GM06990 (cell line): Measurements from ENCODE around the gene KIAA1217.

Experiments used
- DNase-seq: peaks from one replicate; pipeline ENCODE4 v3.0.0-alpha.2; 2011; ENCODE audit not compliant: insufficient read length; ENCODE audit errors: extremely low read depth
- H3K27me3 ChIP-seq: replicated peaks from 2 replicates; pipeline ENCODE4 v1.6.0; 2011; ENCODE audit warnings: low read length; ENCODE audit not compliant: control insufficient read depth, insufficient read depth
- H3K36me3 ChIP-seq: 2 replicates; pipeline ENCODE4 v1.5.1; 2011; ENCODE audit warnings: low read length; ENCODE audit not compliant: control insufficient read depth, insufficient read depth
- H3K4me3 ChIP-seq: replicated peaks from 2 replicates; pipeline ENCODE4 v1.5.1; 2011; ENCODE audit warnings: low read depth, mild to moderate bottlenecking, control low read depth, low read length
- CTCF ChIP-seq: IDR thresholded peaks from 2 replicates; pipeline ENCODE4 v1.5.1; 2011; ENCODE audit warnings: low read length, control low read depth, mild to moderate bottlenecking, inconsistent platforms; ENCODE audit not compliant: insufficient read depth, poor library complexity, severe bottlenecking

Gene KIAA1217

DNA sequence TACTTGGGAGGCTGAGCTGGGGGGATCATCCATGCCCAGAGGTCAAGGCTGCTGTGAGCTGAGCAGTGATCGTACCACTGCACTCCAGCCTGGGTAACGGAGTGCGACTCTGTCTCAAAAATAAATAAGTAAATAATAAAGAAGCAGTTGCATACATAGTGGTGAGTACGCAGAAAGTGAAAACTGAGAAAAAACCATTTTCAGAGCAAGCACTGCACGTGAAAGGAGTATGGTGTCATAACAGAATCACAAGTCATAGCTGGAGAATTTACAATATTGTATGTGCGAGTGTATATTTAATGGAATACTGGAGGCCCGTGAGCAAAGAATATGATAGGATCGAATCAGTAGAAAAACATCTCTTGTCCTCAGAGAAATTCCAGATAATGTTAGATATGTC is 22.3 kb downstream of the KIAA1217 start:
- H3K27me3 ChIP-seq: no peaks in the 10 kb centered on the region
- DNase-seq: no peak
- H3K36me3 ChIP-seq: no peaks in the 10 kb centered on the region
- no peak for TF ChIP-seq CTCF
- H3K4me3 ChIP-seq: no peak overlapping the region

GRCh38 chr10:24234784-24235183 is 25.8 kb downstream of the KIAA1217 start:
- no peak for TF ChIP-seq CTCF

DNA sequence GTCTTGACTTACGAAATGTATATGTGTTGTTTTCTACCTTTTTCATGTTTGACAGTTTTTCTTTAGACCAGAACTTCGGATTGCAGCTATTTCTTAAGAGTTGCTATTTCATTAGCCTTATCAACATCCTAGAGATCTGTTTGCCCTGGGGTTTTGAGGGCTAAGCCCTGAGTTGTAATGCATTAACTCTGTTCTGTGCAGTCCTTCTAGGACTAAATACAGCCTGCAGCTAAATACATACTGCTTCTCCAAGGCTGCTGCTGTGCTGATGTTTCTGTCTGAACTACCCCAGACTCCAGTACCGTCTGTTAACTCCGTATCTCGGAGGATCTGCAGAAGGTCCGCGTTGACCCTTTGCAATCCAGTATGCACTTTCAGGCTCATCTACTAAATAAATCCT is 26.5 kb downstream of the KIAA1217 start:
- DNase-seq: no peak

More at GRCh38 chr10:24234784-24235183, 25.8 kb downstream of the KIAA1217 start:
- no peak overlapping the region for H3K4me3 ChIP-seq
- H3K36me3 ChIP-seq: no peaks in the 10 kb centered on the region
- H3K27me3 ChIP-seq: no peaks in the 10 kb centered on the region
- DNase-seq: no peak

DNA sequence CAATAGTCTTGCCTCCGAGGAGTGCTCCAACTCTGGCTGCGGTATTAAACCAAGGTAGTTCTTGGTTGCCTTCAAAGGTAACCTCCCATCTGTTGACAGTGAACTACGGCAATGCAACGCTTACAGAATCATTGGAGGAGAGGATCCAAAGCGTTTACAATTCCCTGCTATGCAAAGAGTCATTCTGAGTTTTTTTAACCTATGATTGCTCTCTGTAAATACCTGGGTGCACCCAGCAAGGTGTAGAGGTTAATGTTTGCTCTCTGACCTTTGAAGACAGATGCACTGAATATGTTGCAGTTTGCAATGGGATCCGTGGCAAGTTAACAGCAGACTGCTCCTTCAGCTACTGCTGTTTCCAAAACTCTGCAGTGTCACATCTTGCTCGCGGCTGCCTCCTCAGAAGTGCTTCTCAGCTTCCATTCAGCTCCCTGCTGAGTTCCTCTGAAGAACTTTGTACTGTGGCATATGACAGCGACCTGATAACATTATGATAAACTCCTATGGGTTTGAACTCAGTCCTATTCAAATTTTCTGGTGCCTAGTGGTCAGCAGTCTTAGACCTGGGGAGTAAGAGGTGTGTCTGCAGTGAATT is 29.0 kb downstream of the KIAA1217 start:
- no peak for TF ChIP-seq CTCF
- no peaks in the 10 kb centered on the region for H3K27me3 ChIP-seq
- no peak overlapping the region for H3K4me3 ChIP-seq
- H3K36me3 ChIP-seq: no peaks in the 10 kb centered on the region
- DNase-seq: no peak

More for the DNA sequence above, 26.5 kb downstream of the KIAA1217 start:
- TF ChIP-seq CTCF: no peak
- Histone ChIP-seq H3K27me3 (no peaks in the 10 kb centered on the region), H3K4me3 (no peak overlapping the region), H3K36me3 (no peaks in the 10 kb centered on the region)

DNA sequence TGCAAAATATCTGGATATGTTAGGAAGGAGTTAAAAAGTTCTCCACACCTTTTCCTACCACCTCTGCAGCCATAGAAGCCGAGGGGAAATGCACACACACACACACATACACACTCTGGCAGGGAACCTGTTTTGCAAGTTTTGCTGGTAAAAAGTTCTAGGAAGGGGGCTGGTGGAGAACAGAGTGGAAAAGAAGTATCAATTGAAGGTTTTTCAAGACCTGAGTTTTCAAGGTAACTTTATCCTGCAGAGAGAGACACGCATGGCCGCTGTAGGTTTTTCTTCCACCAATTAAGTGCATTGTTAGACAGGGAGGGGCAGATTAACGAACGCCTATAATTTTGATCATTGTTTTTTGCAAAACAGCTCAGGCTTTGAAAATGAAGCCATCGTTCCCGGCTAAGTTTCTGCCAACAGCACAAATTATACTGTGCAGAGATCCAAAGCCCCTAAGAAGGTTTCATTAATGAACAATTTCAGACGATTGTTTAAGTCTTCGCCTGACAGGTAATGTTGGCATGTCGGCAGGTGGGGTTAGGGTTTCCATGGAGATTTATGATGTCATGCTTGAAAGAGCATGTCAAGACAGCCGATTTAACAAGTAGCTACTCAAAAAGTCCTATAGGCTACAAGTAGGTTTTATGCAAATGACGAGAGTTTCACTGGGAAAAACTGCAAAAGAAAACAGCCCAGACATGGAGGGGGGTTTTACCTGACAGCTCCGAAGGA is 29.7 kb downstream of the KIAA1217 start:
- no peak for DNase-seq
- Histone ChIP-seq H3K36me3 (no peaks in the 10 kb centered on the region), H3K27me3 (no peaks in the 10 kb centered on the region), H3K4me3 (no peak overlapping the region)
- TF ChIP-seq CTCF: no peak
